Measurements from ENCODE around the gene SMPX. TPM values are rescaled to one million over a fixed set of nuclear protein-coding genes. Genes with fewer than 3 reads are reported as not detected.

Gene SMPX
- total and polyA plus RNA-seq, 9 of the 15 experiments (the other 6 are each of a cell fraction or from before 2014, with no cell fraction given): not detected

- DNase-seq (ENCODE audit: extremely low read depth in 1 of 4, low spot score in 3 of 4) (no peak), ATAC-seq (no peak), FAIRE-seq (no peak)
- no peak overlapping the region for H3K4me3 ChIP-seq
- no peak overlapping the region for H3K4me2 ChIP-seq (ENCODE audit: insufficient read depth, low read length)
- no peak overlapping the region for H3K27ac ChIP-seq (ENCODE audit: extremely low read depth, low read depth, low read length)
- WGBS (ENCODE audit: insufficient coverage, low coverage, missing lambda C conversion rate): 0% methylated on average over 5 of the region's 5 CpGs
- H3K36me3 ChIP-seq (ENCODE audit: control insufficient read depth, insufficient read depth, low read length): no peaks in the 10 kb centered on the region
- intact Hi-C loops (cut with micrococcal nuclease) (no loop called here), in situ Hi-C loops (cut with MboI) (no loop called here)
- H4K20me1 ChIP-seq (replicated peaks; ENCODE audit: control insufficient read depth, insufficient read depth, low read length): no peaks in the 10 kb centered on the region
- ChIA-PET POLR2A (no interaction called here), CTCF (ENCODE audit: low intra/inter-chr PET ratio) (no interaction called here)
- H3K27me3 ChIP-seq (ENCODE audit: control insufficient read depth in 2 of 2, insufficient read depth in 2 of 2, low read length in 2 of 2): no peaks in the 10 kb centered on the region
- BruUV-seq (replicated peaks): no TSS peak
- no peaks in the 10 kb centered on the region for H3K79me2 ChIP-seq (ENCODE audit: control insufficient read depth, insufficient read depth, low read length)
- H3K9ac ChIP-seq (ENCODE audit: insufficient read depth in 1 of 2, low read depth in 2 of 2, low read length in 2 of 2): no peak overlapping the region
- H3K9me1 ChIP-seq (ENCODE audit: control insufficient read depth, insufficient read depth, low read length): no peaks in the 10 kb centered on the region
- no peaks in the 10 kb centered on the region for H3K4me1 ChIP-seq (replicated peaks in 1 of 2; ENCODE audit: control insufficient read depth in 2 of 2, insufficient read depth in 2 of 2, low read length in 2 of 2)
- no peak for TF ChIP-seq NR4A1 (CRISPR knock-in tag; IDR thresholded peaks at IDR 0.05)
- no peak for TF ChIP-seq NR4A1 (tag; IDR thresholded peaks at IDR 0.05)
- TF ChIP-seq, protein P1, sequence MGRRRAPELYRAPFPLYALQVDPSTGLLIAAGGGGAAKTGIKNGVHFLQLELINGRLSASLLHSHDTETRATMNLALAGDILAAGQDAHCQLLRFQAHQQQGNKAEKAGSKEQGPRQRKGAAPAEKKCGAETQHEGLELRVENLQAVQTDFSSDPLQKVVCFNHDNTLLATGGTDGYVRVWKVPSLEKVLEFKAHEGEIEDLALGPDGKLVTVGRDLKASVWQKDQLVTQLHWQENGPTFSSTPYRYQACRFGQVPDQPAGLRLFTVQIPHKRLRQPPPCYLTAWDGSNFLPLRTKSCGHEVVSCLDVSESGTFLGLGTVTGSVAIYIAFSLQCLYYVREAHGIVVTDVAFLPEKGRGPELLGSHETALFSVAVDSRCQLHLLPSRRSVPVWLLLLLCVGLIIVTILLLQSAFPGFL (CRISPR knock-in tag; IDR thresholded peaks at IDR 0.05): no peak
- TF ChIP-seq ZNF175 (CRISPR knock-in tag; IDR thresholded peaks at IDR 0.05; ENCODE audit: low read depth): no peak
- TF ChIP-seq MXI1 (IDR thresholded peaks at IDR 0.05; ENCODE audit: low read depth, low read length): no peak
- TF ChIP-seq IFI16 (CRISPR knock-in tag; IDR thresholded peaks at IDR 0.05): no peak
- TF ChIP-seq ILF3 (IDR thresholded peaks at IDR 0.05; ENCODE audit: borderline replicate concordance): no peak
- TF ChIP-seq KDM4B (IDR thresholded peaks at IDR 0.05; ENCODE audit: borderline replicate concordance in 2 of 2, low read depth in 1 of 2): no peak
- TF ChIP-seq HNRNPK (IDR thresholded peaks at IDR 0.05; ENCODE audit: low read depth, low read length, poor library complexity, severe bottlenecking): no peak
- TF ChIP-seq ZFPM2 (CRISPR knock-in tag; IDR thresholded peaks at IDR 0.05): no peak
- TF ChIP-seq ARID2 (IDR thresholded peaks at IDR 0.05): no peak
- no peak for TF ChIP-seq ZNF277 (CRISPR knock-in tag; IDR thresholded peaks at IDR 0.05; ENCODE audit: borderline replicate concordance)
- TF ChIP-seq HCFC1 (IDR thresholded peaks at IDR 0.05; ENCODE audit: low read depth, low read length): no peak
- TF ChIP-seq PHF21A (IDR thresholded peaks at IDR 0.05; ENCODE audit: borderline replicate concordance, low read depth): no peak
- no peak for TF ChIP-seq ZNF431 (CRISPR knock-in tag; IDR thresholded peaks at IDR 0.05)
- TF ChIP-seq, protein P2, sequence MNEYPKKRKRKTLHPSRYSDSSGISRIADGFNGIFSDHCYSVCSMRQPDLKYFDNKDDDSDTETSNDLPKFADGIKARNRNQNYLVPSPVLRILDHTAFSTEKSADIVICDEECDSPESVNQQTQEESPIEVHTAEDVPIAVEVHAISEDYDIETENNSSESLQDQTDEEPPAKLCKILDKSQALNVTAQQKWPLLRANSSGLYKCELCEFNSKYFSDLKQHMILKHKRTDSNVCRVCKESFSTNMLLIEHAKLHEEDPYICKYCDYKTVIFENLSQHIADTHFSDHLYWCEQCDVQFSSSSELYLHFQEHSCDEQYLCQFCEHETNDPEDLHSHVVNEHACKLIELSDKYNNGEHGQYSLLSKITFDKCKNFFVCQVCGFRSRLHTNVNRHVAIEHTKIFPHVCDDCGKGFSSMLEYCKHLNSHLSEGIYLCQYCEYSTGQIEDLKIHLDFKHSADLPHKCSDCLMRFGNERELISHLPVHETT (CRISPR knock-in tag; conservative IDR thresholded peaks at IDR 0.05 in 1 of 2, IDR thresholded peaks at IDR 0.05 in 1 of 2): no peak
- no peaks in the 10 kb centered on the region for H3K9me3 ChIP-seq (replicated peaks; ENCODE audit: control insufficient read depth, insufficient read depth, low read depth, low read length)
- H2AFZ ChIP-seq (ENCODE audit: low read depth, low read length): no peak overlapping the region
These were observed 57.6 kb downstream of the SMPX start for GRCh38 chrX:21700275-21700674.

All from K562 (cell line).